Measurements from ENCODE around the gene TP53I13. TPM values are rescaled to one million over a fixed set of nuclear protein-coding genes. Genes with fewer than 3 reads are reported as not detected.

Gene TP53I13
- total and polyA plus RNA-seq, 2 of the 13 experiments (the other 11 are each of a cell fraction or from before 2014, with no cell fraction given): 16.9 to 25.7 TPM

GRCh38 chr17:29573871-29574731 lies 5.6 kb downstream of the TP53I13 start:
- BruUV-seq (replicated peaks): no TSS peak
- TF ChIP-seq ZBTB10 (CRISPR knock-in tag; IDR thresholded peaks at IDR 0.05; ENCODE audit: borderline replicate concordance) (peak; percentile 41; the same call in 1 of the 2 replicates), AGO2 (optimal IDR thresholded peaks at IDR 0.05; ENCODE audit: low read depth, low read length) (peak; percentile 46), ZBTB20 (CRISPR knock-in tag; IDR thresholded peaks at IDR 0.05; ENCODE audit: borderline replicate concordance, low read depth) (peak; percentile 21; the same call in 1 of the 2 replicates), TRIM22 (IDR thresholded peaks at IDR 0.05) (no peak), ZNF619 (CRISPR knock-in tag; IDR thresholded peaks at IDR 0.05) (peak; percentile 32; the same call in 1 of the 2 replicates), RBM22 (optimal IDR thresholded peaks at IDR 0.05; ENCODE audit: low read length) (peak; percentile 76), POLR2G (IDR thresholded peaks at IDR 0.05; ENCODE audit: low read depth, low read length) (peak; percentile 4), ELK4 (CRISPR knock-in tag; IDR thresholded peaks at IDR 0.05; ENCODE audit: borderline replicate concordance) (no peak), E2F2 (CRISPR knock-in tag; IDR thresholded peaks at IDR 0.05; ENCODE audit: borderline replicate concordance) (no peak), ZNF589 (CRISPR knock-in tag; conservative IDR thresholded peaks at IDR 0.05) (peak; percentile 45; the same call in 1 of the 2 replicates), ZNF557 (CRISPR knock-in tag; IDR thresholded peaks at IDR 0.05) (0 out of 2 replicates have a peak, but pooled peaks have one; percentile 11), HOXA9 (CRISPR knock-in tag; IDR thresholded peaks at IDR 0.05; ENCODE audit: borderline replicate concordance) (0 out of 2 replicates have a peak, but pooled peaks have one; percentile 45)
- in situ Hi-C loops (cut with HindIII; ENCODE audit: extremely low pct_ligation_motif_present, low pct_unique_long_range_greater_than_20kb) (no loop called here), intact Hi-C loops (cut with micrococcal nuclease; ENCODE audit: unreplicated experiment) (loop anchor here (2.0 kb wide), 1 partner anchor 17 kb away; no protein-coding TSS in a partner anchor)
- Histone ChIP-seq H3K9me3 (ENCODE audit: low read length) (no peaks in the 10 kb centered on the region), H3K9ac (ENCODE audit: insufficient read depth, low read depth, low read length) (no peak overlapping the region), H2AFZ (ENCODE audit: low read length) (no peak overlapping the region), H3K4me2 (ENCODE audit: low read depth, low read length) (peak overlapping the region; percentile 59), H3K36me3 (replicated peaks in 1 of 2; ENCODE audit: control insufficient read depth in 1 of 2, insufficient read depth in 2 of 2, low read length in 2 of 2) (peaks cover 5 to 17% of the 10 kb centered on the region in 2 experiments; a peak in 4 of 5 replicates), H3K4me1 (ENCODE audit: insufficient read depth, low read length) (peaks cover 29% of the 10 kb centered on the region), H3K27me3 (ENCODE audit: control insufficient read depth in 1 of 2, insufficient read depth in 2 of 2, low read length in 2 of 2) (no peaks in the 10 kb centered on the region), H3K27ac (ENCODE audit: extremely low read length, insufficient read depth, low read length) (peak overlapping the region; percentile 46), H3K4me3 (replicated peaks in 1 of 3; ENCODE audit: insufficient read depth in 1 of 3, low read depth in 2 of 3, low read length in 3 of 3) (peak overlapping the region in 1 of 3 experiments; percentile 30; a peak in 1 of 6 replicates), H4K20me1 (ENCODE audit: insufficient read depth, low read length) (no peaks in the 10 kb centered on the region), H3K79me2 (ENCODE audit: insufficient read depth, low read length) (no peaks in the 10 kb centered on the region)
- 93% methylated on average over 12 of the region's 14 CpGs for whole genome bisulfite sequencing (ENCODE audit: low lambda C conversion rate)
- POLR2A ChIA-PET: interaction anchor here (0.8 to 1.6 kb wide), 10 partner anchors 8 to 280 kb away, joined by 3 to 23 read pairs (median 3); partner anchors contain the start of genes ABHD15, ANKRD13B and NUFIP2
- ATAC-seq (no peak), DNase-seq (ENCODE audit: low spot score) (no peak), FAIRE-seq (no peak)
- CTCF ChIA-PET (ENCODE audit: low intra/inter-chr PET ratio, low total read pairs): interaction anchor here (1.0 to 1.2 kb wide), 2 partner anchors 18 to 44 kb away, joined by 4 to 5 read pairs; no protein-coding TSS in a partner anchor

Measured in HepG2 (cell line).